GM10248 (cell line): ENCODE results near the gene CSRP3.

Source experiments
- CTCF ChIA-PET: fragments of 300-600 bp; sonication (Branson Sonifier 250); formaldehyde crosslinking; extraction: SDS; loops from one replicate; lab custom pipeline; 2021; ENCODE audit warnings: antibody characterized with exemption; lab: Yijun Ruan, JAX
- POLR2A ChIA-PET: fragments of 350-650 bp; sonication (Branson Sonifier 250); formaldehyde crosslinking; extraction: SDS; loops from one replicate; lab custom pipeline; 2020; ENCODE audit warnings: antibody characterized with exemption; lab: Yijun Ruan, JAX
- DNase-seq: peaks from one replicate; pipeline ENCODE4 v3.0.0; 2012; ENCODE audit errors: extremely low spot score
- CTCF ChIP-seq: IDR thresholded peaks from 2 replicates; pipeline ENCODE4 v1.5.1; 2012; ENCODE audit warnings: mild to moderate bottlenecking, low read depth; ENCODE audit errors: extremely low read depth, missing control alignments, control extremely low read depth

The CSRP3 gene

GRCh38 chr11:19243613-19244012 lies 41.8 kb upstream of the CSRP3 start:
- ChIA-PET POLR2A (no interaction called here), CTCF (interaction anchor here (2.1 kb wide), 1 partner anchor 16 kb away, joined by 9 read pairs; no protein-coding TSS in a partner anchor)
- no peak for TF ChIP-seq CTCF
- DNase-seq, result no peak

- ChIA-PET POLR2A (no interaction called here), CTCF (interaction anchor here (2.1 kb wide), 1 partner anchor 17 kb away, joined by 9 read pairs; no protein-coding TSS in a partner anchor)
- DNase-seq, result no peak
- no peak for TF ChIP-seq CTCF
These were observed 41.4 kb upstream of the CSRP3 start for GRCh38 chr11:19243143-19243542.

- ChIA-PET POLR2A (no interaction called here), CTCF (interaction anchor here (0.7 kb wide), 1 partner anchor 17 kb away, joined by 3 read pairs; no protein-coding TSS in a partner anchor)
- no peak for TF ChIP-seq CTCF
These were observed 40.6 kb upstream of the CSRP3 start for GRCh38 chr11:19242179-19242932.

GRCh38 chr11:19241260-19242178 lies 39.7 kb upstream of the CSRP3 start:
- CTCF ChIA-PET, result interaction anchor here (0.7 kb wide), 2 partner anchors 18 to 26 kb away, joined by 3 read pairs; no protein-coding TSS in a partner anchor
- POLR2A ChIA-PET, result no interaction called here
- DNase-seq, result peak; percentile 80
- no peak for TF ChIP-seq CTCF

More at GRCh38 chr11:19242179-19242932, 40.6 kb upstream of the CSRP3 start:
- peak; percentile 33 for DNase-seq

GRCh38 chr11:19240420-19241259 lies 38.9 kb upstream of the CSRP3 start, which contains the start of gene E2F8:
E2F8 (minus strand) TSS chr11:19240945; CDS start chr11:19240121, 824 bp downstream.
- no peak for TF ChIP-seq CTCF
- CTCF ChIA-PET, result interaction anchor here (0.7 kb wide), 1 partner anchor 25 kb away, joined by 3 read pairs; no protein-coding TSS in a partner anchor
- peak; percentile 99 for DNase-seq
- POLR2A ChIA-PET, result no interaction called here

GRCh38 chr11:19239039-19239438 lies 37.3 kb upstream of the CSRP3 start:
- TF ChIP-seq CTCF, result no peak
- ChIA-PET POLR2A (no interaction called here), CTCF (interaction anchor here (1.0 to 4.4 kb wide), 3 partner anchors 20 to 167 kb away, joined by 4 to 20 read pairs (median 4); no protein-coding TSS in a partner anchor)
- DNase-seq, result no peak
